ENCODE results near the gene SFI1.

DNA sequence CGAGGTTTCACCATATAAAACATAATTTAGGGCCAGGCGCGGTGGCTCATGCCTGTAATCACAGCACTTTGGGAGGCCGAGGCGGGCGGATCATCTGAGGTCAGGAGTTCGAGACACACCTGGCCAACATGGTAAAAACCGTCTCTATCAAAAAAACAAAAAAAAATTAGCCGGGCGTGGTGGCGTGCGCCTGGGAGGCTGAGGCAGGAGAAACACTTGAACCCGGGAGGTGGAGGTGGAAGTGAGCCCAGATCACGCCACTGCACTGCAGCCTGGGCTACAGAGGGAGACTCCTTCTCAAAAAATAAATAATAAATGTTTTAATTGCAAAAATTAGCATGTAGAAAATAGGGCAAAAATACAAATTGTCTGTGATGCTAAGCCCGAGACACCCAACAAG lies 993 bp upstream of the SFI1 start:
- TF ChIP-seq, protein P1, sequence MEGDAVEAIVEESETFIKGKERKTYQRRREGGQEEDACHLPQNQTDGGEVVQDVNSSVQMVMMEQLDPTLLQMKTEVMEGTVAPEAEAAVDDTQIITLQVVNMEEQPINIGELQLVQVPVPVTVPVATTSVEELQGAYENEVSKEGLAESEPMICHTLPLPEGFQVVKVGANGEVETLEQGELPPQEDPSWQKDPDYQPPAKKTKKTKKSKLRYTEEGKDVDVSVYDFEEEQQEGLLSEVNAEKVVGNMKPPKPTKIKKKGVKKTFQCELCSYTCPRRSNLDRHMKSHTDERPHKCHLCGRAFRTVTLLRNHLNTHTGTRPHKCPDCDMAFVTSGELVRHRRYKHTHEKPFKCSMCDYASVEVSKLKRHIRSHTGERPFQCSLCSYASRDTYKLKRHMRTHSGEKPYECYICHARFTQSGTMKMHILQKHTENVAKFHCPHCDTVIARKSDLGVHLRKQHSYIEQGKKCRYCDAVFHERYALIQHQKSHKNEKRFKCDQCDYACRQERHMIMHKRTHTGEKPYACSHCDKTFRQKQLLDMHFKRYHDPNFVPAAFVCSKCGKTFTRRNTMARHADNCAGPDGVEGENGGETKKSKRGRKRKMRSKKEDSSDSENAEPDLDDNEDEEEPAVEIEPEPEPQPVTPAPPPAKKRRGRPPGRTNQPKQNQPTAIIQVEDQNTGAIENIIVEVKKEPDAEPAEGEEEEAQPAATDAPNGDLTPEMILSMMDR (IDR thresholded peaks at IDR 0.05; ENCODE audit: low read depth, low read length, missing input control) = no peak
- TF ChIP-seq, protein P2, sequence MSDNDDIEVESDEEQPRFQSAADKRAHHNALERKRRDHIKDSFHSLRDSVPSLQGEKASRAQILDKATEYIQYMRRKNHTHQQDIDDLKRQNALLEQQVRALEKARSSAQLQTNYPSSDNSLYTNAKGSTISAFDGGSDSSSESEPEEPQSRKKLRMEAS (IDR thresholded peaks at IDR 0.05) = no peak
- TF ChIP-seq RAD21 (IDR thresholded peaks at IDR 0.05) (no peak), TAF1 (conservative IDR thresholded peaks at IDR 0.05) (no peak), YY1 (IDR thresholded peaks at IDR 0.05) (no peak), FOXA1 (IDR thresholded peaks at IDR 0.05) (no peak), SP1 (IDR thresholded peaks at IDR 0.05) (no peak)
- TF ChIP-seq, protein P3, sequence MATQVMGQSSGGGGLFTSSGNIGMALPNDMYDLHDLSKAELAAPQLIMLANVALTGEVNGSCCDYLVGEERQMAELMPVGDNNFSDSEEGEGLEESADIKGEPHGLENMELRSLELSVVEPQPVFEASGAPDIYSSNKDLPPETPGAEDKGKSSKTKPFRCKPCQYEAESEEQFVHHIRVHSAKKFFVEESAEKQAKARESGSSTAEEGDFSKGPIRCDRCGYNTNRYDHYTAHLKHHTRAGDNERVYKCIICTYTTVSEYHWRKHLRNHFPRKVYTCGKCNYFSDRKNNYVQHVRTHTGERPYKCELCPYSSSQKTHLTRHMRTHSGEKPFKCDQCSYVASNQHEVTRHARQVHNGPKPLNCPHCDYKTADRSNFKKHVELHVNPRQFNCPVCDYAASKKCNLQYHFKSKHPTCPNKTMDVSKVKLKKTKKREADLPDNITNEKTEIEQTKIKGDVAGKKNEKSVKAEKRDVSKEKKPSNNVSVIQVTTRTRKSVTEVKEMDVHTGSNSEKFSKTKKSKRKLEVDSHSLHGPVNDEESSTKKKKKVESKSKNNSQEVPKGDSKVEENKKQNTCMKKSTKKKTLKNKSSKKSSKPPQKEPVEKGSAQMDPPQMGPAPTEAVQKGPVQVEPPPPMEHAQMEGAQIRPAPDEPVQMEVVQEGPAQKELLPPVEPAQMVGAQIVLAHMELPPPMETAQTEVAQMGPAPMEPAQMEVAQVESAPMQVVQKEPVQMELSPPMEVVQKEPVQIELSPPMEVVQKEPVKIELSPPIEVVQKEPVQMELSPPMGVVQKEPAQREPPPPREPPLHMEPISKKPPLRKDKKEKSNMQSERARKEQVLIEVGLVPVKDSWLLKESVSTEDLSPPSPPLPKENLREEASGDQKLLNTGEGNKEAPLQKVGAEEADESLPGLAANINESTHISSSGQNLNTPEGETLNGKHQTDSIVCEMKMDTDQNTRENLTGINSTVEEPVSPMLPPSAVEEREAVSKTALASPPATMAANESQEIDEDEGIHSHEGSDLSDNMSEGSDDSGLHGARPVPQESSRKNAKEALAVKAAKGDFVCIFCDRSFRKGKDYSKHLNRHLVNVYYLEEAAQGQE (IDR thresholded peaks at IDR 0.05) = no peak

All from liver (tissue), 3 donors.